GM08714 (cell line): Measurements from ENCODE around the gene AAR2.

Source experiments
- H3K4me3 ChIP-seq: fragments of 200-500 bp; sonication (Bioruptor generic); 2 replicates; pipeline ENCODE4 v1.5.1; 2014; ENCODE audit warnings: mild to moderate bottlenecking, low read length, inconsistent platforms
- ZNF274 ChIP-seq: IDR thresholded peaks from 2 replicates; pipeline ENCODE4 v1.6.1; 2012; ENCODE audit warnings: mild to moderate bottlenecking, low read depth, low read length

AAR2 gene

DNA sequence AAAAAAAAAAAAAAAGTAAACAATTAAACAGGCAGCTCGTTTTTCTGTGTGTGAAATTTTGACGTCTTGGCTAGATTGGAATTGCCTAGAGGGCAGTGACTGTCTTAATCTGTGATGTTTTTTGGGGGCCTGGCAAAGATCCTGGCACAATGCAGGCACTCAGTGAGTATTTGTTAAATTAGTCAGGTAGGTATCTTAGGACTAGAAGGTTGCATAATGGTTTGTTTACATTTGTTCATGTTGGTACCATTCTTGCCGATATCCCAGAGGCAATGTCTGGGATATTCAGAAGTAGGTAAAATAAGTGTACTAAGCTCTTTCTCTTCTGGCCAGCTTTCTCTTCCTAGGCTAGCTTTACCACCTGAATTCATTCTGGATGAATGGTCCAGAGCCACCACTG lies 2.5 kb downstream of the AAR2 start:
- H3K4me3 ChIP-seq: no peak overlapping the region
- no peak for TF ChIP-seq ZNF274

DNA sequence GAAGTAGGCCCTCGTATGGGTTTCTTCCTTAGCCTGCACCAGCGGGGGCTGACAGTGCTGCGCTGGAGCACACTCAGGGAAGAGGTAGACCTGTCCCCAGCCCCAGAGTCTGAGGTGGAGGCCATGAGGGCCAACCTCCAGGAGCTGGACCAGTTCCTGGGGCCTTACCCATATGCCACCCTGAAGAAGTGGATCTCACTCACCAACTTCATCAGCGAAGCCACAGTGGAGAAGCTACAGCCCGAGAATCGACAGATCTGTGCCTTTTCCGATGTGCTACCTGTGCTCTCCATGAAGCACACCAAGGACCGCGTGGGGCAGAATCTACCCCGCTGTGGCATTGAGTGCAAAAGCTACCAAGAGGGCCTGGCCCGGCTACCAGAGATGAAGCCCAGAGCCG lies 3.8 kb downstream of the AAR2 start:
- H3K4me3 ChIP-seq: no peak overlapping the region
- no peak for TF ChIP-seq ZNF274

DNA sequence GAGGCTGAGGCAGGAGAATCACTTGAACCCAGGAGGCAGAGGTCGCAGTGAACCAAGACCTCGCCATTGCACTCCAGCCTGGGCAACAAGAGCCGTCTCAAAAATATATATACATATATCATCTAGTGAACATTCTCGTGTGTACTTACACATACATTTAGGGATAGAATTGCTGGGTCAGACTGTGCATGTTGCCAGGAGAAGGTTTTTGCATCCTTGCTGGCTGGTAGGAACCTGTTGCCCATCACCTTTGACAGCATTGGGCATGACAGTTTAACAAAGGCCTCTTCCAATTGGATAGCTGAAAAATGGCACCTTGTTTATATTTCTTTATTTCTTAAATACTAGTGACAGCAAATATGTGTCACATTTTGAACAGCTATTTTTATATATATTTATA lies 5.4 kb downstream of the AAR2 start:
- TF ChIP-seq ZNF274: no peak
- no peak overlapping the region for H3K4me3 ChIP-seq

DNA sequence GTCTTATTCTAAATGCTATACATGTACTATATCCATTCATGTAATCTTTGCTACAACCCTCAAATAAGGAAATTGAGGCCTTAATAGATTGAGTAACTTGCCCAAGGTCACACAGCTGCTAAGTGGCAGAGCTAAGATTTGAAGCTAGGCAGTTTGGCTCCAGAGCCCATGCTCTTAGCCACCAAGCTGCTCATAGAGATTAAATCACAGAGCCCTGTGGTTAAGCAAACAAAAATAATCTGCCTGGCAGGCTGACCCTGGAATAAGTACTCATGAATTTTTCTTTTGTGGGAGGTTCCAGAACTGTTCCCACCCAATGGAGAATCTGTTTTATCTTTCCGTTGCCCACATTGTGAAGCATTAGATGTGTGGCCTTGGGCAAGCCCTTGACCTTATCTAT lies 7.4 kb downstream of the AAR2 start:
- no peak overlapping the region for H3K4me3 ChIP-seq
- TF ChIP-seq ZNF274: no peak

DNA sequence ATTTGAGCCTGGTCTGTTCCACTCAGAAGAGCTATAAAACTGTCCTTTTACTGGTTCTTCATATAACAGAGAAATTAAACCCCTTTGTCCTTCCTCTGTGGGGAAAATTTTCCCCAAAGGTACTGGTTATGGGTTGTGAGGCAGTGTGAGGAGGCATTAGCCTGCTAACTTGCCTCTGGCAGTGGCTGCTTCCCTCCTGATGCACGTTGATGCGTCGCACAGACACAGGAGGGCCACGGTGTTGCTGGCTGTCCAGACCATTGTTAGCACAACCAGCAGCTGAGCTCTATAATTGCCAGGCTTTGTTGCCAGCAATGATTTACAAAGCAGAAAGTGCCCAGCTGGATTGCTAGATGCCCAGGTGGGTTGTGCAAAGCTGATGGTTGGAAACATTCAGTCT lies 10.1 kb downstream of the AAR2 start:
- no peak overlapping the region for H3K4me3 ChIP-seq
- no peak for TF ChIP-seq ZNF274

DNA sequence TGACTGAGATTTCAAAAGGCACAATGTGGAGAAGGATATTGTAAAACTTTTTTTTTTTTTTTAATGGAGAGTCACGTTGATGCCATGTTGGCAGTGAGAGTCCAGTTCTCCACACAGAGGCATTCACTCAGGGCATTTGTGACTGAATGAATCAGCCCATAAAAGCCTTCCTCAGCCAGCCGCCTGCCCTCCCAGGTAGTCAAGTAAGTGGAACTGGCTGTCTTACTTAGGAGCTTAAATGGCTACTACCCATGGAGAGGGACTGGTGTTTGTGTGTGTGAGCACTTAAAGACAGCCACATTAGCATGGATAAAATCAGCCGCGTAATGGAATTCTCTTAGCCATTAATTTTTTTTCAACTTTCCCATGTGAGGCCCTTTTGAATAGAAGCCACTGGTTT lies 12.6 kb downstream of the AAR2 start:
- no peak for TF ChIP-seq ZNF274
- H3K4me3 ChIP-seq: no peak overlapping the region

DNA sequence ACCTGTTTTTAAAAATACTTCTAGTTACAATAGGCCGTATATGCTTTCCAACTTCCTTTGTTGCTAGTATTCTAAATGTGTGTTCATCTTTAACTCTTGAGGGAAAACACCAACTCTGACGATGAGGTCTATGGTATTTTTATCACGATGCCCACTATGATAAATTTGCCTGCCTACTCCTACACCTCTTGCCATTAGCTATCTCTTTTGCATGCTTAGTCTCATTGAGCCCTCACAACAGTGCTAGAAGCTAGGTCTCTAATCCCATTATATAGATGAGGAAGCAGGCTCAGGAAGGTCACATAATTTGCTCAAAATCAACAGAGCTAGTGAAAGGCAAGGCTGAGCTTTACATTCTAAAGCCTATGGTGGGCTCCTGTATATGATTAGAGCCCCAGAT lies 13.2 kb downstream of the AAR2 start:
- no peak for TF ChIP-seq ZNF274
- no peak overlapping the region for H3K4me3 ChIP-seq

DNA sequence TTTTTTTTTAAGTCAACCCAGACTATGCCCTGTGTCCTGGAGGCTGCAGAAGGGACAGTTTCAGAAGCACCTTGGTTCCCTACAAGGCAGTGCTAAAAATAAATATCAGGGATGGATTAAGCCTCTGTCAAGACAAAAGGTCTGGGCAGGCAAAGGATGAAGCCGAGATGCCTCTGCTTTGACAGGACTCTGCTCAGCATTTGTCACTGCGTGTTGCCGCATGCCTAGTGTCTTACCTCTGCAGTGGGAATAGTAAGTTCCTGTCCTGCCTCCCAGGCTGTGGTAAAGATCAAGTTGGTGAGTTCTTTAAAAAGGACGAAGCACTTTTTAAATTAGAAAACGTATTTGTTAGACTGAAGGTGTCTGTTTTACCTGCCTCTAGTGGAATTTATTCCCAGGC lies 15.1 kb downstream of the AAR2 start:
- H3K4me3 ChIP-seq: no peak overlapping the region
- no peak for TF ChIP-seq ZNF274

DNA sequence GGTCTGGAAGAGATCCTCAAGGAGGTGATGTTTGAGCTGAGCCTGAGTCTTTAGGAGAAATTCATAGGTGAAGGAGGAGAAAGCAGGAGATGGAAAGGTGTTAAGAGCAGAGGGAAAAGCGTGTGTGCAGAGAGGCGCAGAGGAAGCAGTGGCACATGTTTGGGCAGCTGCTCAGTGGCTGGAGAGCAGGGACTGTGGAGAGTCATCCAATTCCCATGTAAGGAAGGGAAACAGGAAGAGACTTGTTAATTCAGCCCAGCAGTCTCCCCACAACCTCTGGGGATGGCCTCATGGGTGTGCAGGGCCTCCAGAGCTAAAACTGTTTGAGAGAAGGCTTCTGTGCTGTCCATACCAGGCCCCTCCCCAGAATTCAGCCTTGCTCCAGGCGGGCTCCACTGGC lies 16.2 kb downstream of the AAR2 start:
- TF ChIP-seq ZNF274: no peak
- H3K4me3 ChIP-seq: no peak overlapping the region

DNA sequence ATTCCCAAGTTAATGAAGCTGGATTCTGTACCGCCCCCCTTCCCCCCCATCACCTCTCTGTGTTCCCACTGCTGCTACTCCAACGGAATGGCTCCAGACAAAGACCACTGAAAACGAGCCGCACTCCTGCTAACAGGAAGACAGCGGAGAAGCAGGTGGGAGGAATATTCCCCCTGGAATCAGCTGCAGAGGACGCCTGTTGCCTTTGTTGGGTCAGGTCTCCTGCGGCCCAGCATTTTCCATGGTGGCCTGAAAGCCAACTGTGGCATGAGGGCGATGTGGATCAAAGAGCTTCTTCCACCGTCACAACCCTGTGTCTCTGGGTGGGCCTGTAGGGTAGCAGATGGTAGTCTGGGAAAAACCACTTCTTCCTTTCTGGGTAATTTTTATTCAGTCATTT lies 16.8 kb downstream of the AAR2 start:
- TF ChIP-seq ZNF274: no peak
- no peak overlapping the region for H3K4me3 ChIP-seq

DNA sequence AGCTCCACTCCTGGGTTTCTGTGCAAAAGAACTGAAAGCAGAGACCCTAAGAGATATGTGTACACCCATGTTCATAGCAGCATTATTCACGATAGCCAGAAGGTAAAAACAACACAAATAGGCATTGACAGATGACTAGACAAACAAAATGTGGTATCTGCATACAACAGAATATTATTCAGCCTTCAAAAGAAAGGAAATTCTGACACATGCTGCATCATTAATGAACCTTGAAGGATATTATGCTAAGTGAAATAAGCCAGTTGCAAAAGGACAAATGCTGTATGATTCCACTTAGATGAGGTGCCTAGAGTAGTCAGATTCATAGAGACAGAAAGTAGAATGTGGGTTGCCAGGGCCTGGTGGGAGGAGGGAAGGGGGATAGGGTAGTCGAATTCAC lies 17.8 kb downstream of the AAR2 start:
- no peak overlapping the region for H3K4me3 ChIP-seq
- no peak for TF ChIP-seq ZNF274

DNA sequence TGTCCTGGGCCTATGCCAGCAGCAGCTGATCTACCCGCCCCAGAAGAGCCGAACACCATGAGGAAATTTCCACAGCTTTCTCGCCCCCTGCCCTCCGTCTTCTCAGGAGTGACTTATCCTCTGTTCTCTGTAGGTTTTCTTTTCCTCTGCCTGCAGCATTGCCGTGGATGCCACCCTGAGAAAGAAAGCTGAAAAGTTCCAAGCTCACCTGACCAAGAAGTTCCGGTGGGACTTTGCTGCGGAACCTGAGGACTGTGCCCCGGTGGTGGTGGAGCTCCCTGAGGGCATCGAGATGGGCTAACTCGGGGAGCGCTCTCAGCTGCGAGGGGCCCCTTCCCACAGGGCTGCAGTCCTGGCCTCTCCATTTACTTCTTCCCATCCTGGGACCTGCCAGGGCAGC lies 19.2 kb downstream of the AAR2 start:
- no peak for TF ChIP-seq ZNF274
- no peak overlapping the region for H3K4me3 ChIP-seq

DNA sequence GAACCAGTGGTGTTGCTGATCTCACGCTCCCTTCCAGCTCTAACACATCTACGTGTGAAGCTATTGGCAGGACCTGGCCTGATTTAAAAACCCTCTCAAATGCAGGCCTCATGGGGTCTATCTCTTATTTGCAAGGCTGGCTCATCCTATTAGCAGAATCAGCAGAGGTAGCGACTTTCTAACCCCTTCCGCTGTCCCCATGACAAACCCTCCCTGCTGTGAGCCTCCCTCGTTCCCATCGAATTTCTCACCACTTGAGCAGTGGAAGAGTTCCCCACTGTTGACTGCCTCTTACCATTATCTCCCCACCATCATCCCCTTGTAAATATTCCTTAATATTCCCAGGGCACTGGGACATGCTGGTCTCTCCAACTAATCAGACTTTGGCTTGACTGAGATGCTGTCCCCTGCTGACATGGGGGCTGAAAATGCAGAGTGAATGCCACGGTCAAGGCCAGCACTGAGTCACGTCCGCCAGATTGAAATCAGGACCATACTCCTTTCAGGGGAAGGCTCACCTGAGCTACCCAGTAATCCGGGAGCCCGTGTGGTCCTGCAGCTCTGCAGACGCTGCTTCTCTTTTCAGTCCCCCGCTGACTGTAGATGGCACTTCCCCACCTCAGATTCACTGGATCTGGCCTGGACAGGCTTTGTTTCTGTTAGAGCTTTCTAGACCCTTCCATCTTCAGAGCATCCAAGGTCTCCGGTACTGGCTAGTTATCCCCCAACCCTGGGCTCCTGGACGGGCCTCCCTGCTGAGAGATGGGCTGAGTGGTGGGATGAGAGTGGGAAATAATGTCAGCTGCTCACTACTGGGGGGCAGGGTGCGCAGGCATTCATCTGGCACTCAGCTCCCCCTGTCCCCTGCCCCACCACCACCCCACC lies 23.1 kb downstream of the AAR2 start:
- H3K4me3 ChIP-seq: no peak overlapping the region
- TF ChIP-seq ZNF274: no peak

DNA sequence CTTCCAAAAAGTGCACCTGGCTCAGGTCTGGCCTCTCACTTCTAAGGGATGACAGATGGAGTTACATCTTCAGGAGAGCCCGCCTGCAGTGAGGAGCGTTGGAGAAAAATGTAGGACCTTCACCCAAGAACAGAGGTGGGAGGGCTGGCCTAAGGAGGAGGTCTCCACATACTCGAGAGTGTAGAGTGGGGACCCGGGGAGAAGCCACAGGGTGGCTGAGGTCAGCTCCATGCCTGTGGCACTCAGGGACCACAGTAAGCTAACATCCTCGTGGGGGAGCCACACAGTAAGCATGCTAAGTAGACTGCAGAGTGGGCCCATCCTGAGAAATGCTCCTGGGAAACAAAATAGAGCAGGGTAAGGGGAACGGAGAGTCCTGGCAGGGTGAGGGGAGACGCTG lies 24.0 kb downstream of the AAR2 start:
- TF ChIP-seq ZNF274: no peak
- no peak overlapping the region for H3K4me3 ChIP-seq

DNA sequence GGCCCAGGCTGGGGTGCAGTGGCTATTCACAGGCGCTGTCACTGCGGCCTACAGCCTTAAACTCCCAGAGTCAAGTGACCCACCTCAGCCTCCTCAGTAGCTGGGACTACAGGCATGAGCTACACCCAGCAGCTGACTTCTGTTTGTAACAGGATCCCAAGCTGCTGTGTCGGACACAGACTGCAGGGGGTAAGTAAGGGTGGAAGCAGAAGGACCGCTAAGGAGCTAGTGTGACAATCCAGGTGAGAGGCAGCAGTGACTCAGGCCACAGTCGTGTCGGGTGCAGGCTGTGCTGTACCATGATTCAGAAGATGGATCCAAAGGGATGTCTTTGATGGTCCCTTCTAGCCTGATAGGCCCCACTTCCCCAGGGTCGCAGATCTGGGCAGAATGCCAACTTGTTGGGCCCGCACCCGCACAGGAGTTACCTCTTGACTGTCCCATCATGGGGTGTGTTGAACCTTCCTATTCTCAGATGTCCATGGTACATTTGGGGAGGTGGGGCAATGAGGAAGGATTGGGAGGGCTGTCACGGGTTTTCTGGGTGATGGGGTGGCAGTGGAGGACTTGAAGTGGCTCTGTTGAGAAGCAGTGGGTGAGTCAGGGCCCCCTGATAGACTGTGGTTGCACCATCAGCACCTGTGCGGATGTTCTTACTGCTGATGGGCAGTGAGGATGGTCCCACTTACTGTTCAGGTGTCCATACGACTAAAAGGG lies 25.3 kb downstream of the AAR2 start:
- H3K4me3 ChIP-seq: no peak overlapping the region
- no peak for TF ChIP-seq ZNF274
